GM19397 (cell line): Measurements from ENCODE around the gene BRD8.

Source experiments
- ATAC-seq: cut with Tn5 transposase; IDR thresholded peaks from one replicate; pipeline ENCODE4 v1.9.1; 2021; ENCODE audit warnings: mild to moderate bottlenecking, moderate library complexity; ENCODE audit not compliant: unreplicated experiment

BRD8 gene

GRCh38 chr5:138107213-138107612, 71.2 kb downstream of the BRD8 start:
- ATAC-seq: no peak

DNA sequence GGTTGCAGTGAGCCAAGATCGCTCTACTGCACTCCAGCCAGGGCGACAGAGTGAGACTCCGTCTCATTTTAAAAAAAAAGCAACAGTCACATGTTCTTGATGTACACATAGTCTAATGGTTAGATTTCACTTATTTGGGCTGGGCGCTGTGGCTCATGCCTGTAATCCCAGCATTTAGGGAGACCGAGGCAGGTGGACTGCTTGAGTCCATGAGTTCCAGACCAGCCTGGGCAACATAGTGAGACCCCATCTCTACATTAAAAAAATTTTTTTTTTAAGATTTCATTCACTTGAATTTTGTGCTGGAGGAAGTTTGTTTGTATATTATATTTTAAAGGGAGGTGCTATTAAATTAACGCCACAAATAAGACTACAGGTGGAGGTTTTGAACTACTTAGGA, 72.7 kb downstream of the BRD8 start:
- ATAC-seq: no peak

GRCh38 chr5:138103319-138103637, 75.2 kb downstream of the BRD8 start:
- ATAC-seq: no peak

GRCh38 chr5:138102454-138103318, 75.7 kb downstream of the BRD8 start:
- peak; percentile 66 for ATAC-seq

- ATAC-seq: no peak
Observed at GRCh38 chr5:138096997-138097828, 81.2 kb downstream of the BRD8 start.

GRCh38 chr5:138096363-138096762, 82.1 kb downstream of the BRD8 start:
- ATAC-seq: no peak

DNA sequence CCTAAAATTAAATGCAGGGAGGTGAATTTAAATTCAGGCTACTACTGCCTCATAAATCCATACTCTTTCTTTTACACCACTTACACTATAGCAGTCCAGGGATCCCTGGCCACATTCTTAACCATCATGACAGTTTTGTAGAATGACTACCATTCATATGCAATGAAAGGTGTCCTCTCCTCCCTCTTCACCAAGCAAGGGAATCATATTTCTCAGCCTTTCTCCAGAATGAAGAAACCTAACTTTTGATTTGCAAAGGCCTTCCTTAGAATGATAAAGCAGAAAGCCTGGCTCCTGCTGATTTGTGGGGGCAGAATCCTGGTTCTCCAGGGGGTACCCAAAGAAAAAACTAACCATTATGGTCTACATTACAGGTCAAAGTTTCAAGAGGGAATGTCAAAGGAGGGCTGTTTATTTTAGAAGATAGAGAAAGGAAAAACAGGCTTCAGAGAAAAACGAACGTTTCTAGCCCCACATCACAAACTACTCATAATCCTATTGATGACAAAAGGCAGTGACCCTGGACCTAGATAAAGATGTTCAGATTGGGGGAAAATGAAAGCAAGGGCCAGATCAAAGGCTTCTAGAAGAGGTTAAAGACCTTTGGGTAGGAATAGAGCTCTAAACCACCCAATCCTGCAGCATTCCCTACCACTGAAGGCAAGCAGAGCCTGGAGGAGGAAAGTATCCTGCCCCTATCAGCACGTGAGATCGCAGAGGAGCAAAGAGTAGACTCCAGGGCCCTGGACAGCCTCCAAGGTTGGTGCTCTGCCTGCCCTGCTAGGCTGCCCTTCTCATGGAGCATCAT, 83.1 kb downstream of the BRD8 start:
- no peak for ATAC-seq

GRCh38 chr5:138093036-138093435, 85.4 kb downstream of the BRD8 start:
- ATAC-seq: no peak

GRCh38 chr5:138092301-138092700, 86.1 kb downstream of the BRD8 start:
- no peak for ATAC-seq

DNA sequence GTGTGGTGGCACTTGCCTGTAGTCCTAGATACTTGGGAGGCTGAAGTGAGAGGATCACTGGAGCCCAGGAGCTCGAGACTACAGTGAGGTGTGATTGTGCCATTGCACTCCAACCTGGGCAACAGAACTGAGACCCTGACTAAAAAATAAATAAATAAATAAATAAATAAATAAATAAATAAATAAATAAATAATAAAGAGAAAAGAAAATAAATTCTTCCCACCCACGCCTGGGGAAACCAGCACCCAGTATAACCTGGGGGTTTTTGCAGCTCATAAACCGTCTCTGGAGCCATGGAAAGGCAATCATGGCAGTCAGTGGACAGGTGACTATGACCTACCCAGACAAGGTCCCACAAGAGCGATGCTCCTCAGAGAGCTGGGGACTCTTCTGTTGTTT, 86.7 kb downstream of the BRD8 start:
- ATAC-seq: no peak
